Stimulated activated CD8-positive, alpha-beta memory T cell treated with anti-CD3 and anti-CD28 coated beads, Interleukin-7, amount 100 ng/mL, for 24 hours (primary cell): ENCODE data around the gene SLC22A23.

Source experiments
- DNase-seq: peaks from one replicate; pipeline ENCODE4 v3.0.0-alpha.2; 2020; ENCODE audit warnings: low read depth

Gene SLC22A23

GRCh38 chr6:3443221-3443515 is 13.7 kb downstream of the SLC22A23 start:
- DNase-seq = no peak

GRCh38 chr6:3442431-3443220 is 14.2 kb downstream of the SLC22A23 start:
- DNase-seq = no peak

GRCh38 chr6:3440911-3441310 is 15.9 kb downstream of the SLC22A23 start:
- no peak for DNase-seq

GRCh38 chr6:3439961-3440360 is 16.9 kb downstream of the SLC22A23 start:
- no peak for DNase-seq

DNA sequence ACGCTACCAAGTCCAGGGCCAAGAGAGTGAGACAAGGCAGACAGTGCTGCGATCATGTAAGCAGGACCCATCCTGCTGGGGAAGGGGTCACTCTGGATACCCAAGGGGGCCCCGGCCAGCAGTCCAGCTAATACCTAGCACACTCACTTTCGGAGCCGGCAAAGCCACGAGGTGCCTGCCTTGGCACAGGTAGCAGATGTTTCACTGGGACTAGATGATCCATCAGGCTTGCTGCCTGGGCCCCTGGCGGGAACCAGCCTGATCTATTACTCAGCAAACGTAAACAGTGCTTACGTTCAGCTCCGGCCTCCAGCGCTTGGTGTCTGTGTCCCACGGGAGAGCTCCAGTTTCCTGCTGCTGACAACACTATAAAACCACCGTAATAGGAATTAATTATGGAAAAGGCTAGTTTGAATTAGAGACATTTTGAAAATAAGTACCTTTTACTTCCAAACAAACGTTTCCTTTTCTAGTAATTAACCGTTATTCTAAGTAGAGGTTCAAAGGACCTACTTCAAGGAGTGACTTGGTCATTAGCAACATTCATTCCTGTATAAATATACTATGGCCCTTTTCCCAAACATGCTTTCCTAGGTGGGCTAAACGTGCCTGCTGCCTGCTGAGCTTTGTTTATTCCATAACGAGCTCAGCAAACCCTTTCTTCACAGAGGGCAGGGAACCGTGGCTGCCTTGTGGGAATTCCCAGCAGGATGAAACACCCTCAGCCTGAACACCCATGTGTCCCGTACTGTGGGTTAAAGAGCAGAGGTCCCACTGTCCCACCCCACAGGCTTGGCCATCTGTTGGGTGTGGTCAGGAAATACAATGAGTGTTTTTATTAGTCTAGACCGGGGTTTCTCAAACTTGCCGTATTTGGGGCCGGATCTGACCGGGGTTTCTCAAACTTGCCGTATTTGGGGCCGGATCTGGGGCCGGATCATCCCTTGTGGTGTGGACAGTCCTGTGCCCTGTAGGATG is 18.4 kb downstream of the SLC22A23 start:
- no peak for DNase-seq

- no peak for DNase-seq
Measured at GRCh38 chr6:3433005-3433404, 23.8 kb downstream of the SLC22A23 start.

- no peak for DNase-seq
Measured at GRCh38 chr6:3432416-3432815, 24.4 kb downstream of the SLC22A23 start.

GRCh38 chr6:3431994-3432393 is 24.9 kb downstream of the SLC22A23 start:
- no peak for DNase-seq

- DNase-seq = no peak
Measured at GRCh38 chr6:3429211-3429610, 27.6 kb downstream of the SLC22A23 start.

DNA sequence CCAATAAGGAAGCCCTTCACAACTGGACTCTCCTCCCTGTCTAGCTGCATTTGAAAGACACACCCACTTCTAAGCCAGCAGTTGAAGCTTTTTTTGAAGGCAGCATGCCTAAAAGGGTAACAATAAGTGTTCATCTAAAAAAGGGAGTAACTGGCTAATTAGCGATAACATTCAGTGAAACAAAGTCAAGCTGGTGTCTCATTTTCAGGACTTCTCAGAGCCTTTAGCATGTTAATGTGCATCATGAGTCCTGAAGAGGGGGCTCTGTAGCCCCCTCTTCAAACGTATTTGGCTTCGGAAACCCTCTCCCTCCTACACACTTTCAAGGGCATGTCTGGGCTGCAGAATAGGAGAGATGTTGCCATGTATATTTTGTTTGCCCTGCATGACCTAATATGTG is 28.1 kb downstream of the SLC22A23 start:
- no peak for DNase-seq

GRCh38 chr6:3428247-3428646 is 28.6 kb downstream of the SLC22A23 start:
- no peak for DNase-seq

GRCh38 chr6:3427687-3428085 is 29.2 kb downstream of the SLC22A23 start:
- DNase-seq = no peak

DNA sequence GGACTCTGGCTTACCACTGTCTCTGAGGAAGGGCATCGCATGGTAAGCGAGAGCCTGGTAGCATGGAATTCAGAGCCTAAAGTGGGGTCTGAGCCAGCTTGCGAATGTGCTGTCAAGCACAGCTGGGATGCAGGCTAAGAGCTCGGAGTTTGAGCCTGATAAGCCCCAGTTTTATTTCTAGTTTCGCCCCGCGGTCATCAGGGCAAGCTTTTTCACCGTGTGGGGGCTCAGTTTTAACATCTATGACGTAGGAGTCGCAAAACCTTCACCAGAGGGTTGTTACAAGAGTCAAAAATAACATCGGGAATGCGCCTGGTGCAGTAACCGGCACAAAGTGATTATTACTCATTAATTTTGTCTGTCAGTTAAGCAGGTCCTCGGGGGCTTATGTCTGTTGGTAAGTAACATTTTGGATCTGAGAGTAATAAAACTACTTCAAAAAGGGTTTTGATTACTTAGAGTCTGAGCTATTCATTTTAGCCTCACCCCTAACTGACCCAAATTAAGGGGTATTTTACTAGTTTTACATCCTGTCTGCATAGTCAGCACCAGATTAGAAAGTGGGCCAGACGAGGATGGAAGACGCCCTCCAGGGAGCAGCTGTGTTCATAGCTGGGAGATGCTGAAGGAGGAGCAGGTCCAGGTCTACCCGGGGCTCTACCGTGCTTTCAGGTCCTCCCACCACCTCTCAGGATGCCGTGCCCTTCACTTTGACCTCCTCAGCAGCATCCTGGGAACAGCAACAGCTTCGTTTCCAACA is 29.7 kb downstream of the SLC22A23 start:
- DNase-seq = no peak

DNA sequence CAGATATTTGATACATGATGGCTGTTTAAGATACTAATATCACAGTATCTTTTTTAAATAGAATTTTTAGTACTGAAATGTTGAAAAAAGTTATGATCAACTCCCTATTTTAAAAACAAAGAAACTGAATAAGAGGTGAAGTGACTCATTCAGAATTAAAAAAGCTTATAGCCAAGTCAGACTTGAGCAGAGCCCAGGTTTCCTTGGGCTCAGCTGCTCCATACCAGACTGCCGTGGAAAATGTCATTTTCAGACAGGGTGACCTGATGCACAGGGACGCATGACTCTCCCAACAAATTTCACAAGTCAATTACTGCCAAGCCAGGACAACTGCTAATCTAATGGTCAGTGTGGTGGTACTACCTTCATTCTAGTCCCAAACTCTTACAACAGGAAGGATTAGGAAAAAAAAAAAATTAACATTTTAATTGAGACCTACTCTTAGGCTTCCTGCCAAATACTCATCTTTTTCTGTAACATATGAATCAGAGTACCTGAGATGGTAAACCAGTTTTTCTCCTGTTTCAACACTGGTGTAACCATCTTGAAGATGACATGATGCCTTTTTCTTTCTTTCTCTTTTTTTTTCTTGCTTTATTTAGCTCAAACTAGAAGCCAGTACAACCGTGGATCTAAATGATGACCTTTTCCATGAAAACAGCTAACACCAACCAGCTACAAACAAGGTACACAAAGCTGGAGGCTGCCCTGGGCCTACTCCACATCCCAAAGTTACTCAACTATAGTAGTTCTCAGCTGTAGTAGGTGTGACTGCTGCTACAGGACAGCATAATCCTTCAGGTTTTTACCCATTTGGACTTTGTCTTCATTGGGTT is 30.5 kb downstream of the SLC22A23 start:
- no peak for DNase-seq

- DNase-seq = no peak
Measured at GRCh38 chr6:3425574-3425973, 31.3 kb downstream of the SLC22A23 start.

DNA sequence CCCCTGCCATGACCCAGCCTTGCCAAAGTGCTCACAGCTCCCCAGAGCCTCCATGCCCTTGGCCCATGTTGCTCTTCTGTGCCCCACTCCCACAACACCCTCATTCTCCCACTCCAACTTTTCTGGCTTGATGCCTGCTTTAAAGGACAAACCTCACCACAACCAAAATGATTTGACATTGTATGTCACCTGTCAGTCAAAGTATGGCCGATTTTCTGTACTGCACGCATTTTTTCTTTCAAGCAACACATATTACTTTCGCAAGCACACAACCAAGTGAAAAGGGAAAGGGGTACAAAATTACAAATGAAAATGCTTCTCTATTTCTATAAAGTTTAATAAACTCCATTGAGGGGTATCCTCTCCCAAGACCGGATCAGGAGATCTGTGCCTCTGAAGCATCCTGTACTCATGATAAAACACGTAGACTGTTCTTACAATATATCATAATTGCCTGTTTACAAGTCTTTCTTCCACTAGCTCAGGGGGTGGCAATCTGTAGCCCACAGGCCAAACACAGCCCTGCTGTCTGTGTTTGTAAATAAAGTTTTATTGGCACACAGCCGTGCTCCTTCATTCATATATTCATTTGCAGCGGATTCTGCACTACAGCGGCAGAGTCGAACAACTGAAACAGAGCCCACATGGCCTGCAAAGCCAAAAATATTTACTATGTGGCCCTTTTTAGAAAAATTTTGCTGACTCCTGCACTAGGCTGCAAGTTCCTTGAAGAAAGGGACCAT is 32.5 kb downstream of the SLC22A23 start:
- DNase-seq = no peak

DNA sequence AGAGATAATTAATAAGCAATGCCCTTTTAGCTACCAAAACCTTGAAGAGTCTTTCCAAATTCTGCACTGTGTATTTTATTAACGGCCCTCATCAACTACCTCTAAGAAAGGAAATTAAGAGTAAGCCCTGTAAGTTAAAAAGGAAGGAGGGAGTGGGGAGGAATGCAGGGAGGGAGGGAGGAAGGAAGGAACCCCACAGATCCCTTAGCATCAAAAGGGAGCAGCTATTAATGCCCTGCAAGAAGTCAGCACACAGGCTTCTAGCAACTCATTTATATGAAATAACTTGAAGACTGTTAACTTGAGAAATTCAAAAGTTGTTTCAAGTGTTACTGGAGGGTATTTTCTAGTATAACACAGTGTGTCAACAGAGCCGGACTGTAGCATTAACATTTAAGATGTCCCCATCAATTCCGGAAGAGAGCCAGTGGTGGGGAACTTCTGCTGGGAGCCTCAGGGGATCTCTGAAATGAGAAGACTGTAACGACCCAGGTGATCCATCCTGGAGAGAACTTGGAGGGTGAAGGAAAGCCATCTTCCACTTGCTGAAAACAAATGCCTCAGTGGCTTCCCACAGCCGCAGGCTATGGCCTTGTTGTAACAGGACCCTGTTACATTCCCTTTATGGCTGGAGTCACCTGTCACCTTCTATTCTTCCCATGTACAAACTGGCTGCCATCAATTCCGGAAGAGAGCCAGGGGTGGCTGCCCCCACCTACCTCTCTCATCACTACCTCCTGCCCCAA is 33.2 kb downstream of the SLC22A23 start:
- no peak for DNase-seq

DNA sequence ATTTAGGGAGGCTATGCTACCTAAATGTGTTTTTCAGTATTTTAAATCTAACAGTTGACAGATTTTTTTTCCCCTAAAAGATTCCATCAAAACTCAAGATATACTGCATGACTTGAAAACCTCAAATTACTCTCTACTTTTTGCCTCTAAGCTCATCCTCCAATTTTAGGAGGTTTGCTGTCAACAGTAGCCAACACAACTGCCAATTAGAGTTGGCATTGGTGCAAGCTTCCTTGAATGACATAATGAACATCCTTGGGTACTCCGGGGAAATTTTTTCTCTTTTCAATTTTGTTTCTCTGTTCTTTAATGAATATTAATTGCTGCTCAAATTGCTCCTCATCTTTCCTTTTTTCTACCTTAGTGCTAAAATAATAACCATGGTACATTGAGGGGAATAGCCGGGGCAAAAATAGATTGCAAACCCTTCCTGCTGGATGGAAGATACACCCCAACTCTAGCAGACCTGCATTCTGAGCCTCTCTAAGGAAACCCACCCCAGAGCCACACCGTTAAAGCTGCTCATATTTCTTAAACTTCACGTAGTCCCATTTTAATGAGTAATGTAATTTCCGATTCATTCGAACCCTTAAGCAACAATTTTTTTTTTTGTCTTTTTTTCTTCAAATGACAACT is 34.3 kb downstream of the SLC22A23 start:
- DNase-seq = no peak

GRCh38 chr6:3421791-3422434 is 34.9 kb downstream of the SLC22A23 start:
- DNase-seq = no peak
